ENCODE results near the gene TENM3. TPM values are rescaled to one million over a fixed set of nuclear protein-coding genes. Genes with fewer than 3 reads are reported as not detected.

Gene TENM3
- total and polyA plus RNA-seq, 2 of the 8 experiments (the other 6 are each of a cell fraction or from before 2014, with no cell fraction given): 36.9 to 69.3 TPM

- Histone ChIP-seq H3K27ac (ENCODE audit: low read depth, low read length) (no peak overlapping the region), H2AFZ (ENCODE audit: low read length) (no peak overlapping the region), H3K23me2 (ENCODE audit: low read depth, low read length) (no peaks in the 10 kb centered on the region), H2BK12ac (ENCODE audit: low read depth, low read length) (no peak overlapping the region), H3K27me3 (replicated peaks in 1 of 4; ENCODE audit: control insufficient read depth in 3 of 4, extremely low read depth in 1 of 4, insufficient read depth in 3 of 4, low read length in 3 of 4) (no peaks in the 10 kb centered on the region), H3K4me3 (ENCODE audit: extremely low read depth in 1 of 4, insufficient read depth in 2 of 4, low read depth in 3 of 4, low read length in 4 of 4) (no peak overlapping the region), H3K4me1 (replicated peaks in 1 of 4; ENCODE audit: control insufficient read depth in 3 of 4, insufficient read depth in 4 of 4, low read length in 3 of 4) (peaks cover 0 to 8% (median 5%) of the 10 kb centered on the region in 4 experiments; a peak in 4 of 7 replicates), H3K23ac (ENCODE audit: insufficient read length) (no peak overlapping the region), H3K18ac (ENCODE audit: extremely low read depth, low read length) (no peak overlapping the region), H4K20me1 (replicated peaks in 1 of 2; ENCODE audit: control insufficient read depth in 1 of 2, insufficient read depth in 2 of 2, low read length in 2 of 2) (no peaks in the 10 kb centered on the region), H2BK5ac (ENCODE audit: low read depth, low read length) (no peak overlapping the region), H2BK15ac (ENCODE audit: low read length) (no peak overlapping the region), H3K9ac (replicated peaks in 1 of 4; ENCODE audit: extremely low read depth in 1 of 4, low read depth in 3 of 4, low read length in 3 of 4) (no peak overlapping the region), H3K14ac (ENCODE audit: insufficient read length) (no peak overlapping the region), H2BK20ac (ENCODE audit: low read length) (no peak overlapping the region), H3K9me3 (ENCODE audit: insufficient read depth in 2 of 2, low read depth in 1 of 2, low read length in 1 of 2) (no peaks in the 10 kb centered on the region), H3K36me3 (ENCODE audit: control insufficient read depth in 2 of 4, insufficient read depth in 4 of 4, low read length in 3 of 4) (no peaks in the 10 kb centered on the region), H3K4me2 (ENCODE audit: insufficient read depth in 1 of 2, low read depth in 2 of 2, low read length in 2 of 2) (no peak overlapping the region), H3K79me1 (ENCODE audit: low read depth, low read length) (no peaks in the 10 kb centered on the region), H4K5ac (ENCODE audit: insufficient read length, low read depth, low read length) (no peak overlapping the region), H3K4ac (replicated peaks; ENCODE audit: insufficient read length, low read depth, low read length) (no peak overlapping the region), H4K91ac (replicated peaks; ENCODE audit: insufficient read length, low read length) (no peak overlapping the region), H4K8ac (ENCODE audit: extremely low read depth, insufficient read depth, low read length) (no peak overlapping the region), H2AK5ac (ENCODE audit: low read depth, low read length) (no peak overlapping the region), H3K56ac (replicated peaks; ENCODE audit: insufficient read length, low read depth, low read length) (no peak overlapping the region), H2BK120ac (replicated peaks; ENCODE audit: low read depth, low read length) (no peak overlapping the region), H3K79me2 (ENCODE audit: control insufficient read depth in 1 of 2, insufficient read depth in 2 of 2, low read length in 2 of 2) (no peaks in the 10 kb centered on the region)
- POLR2A ChIA-PET (ENCODE audit: partially characterized antibody): no interaction called here
- 86% methylated on average over 2 of the region's 2 CpGs; no CpG with 5 or more reads in 1 of the 2 experiments for WGBS, 2 experiments (ENCODE audit: extremely low coverage in 1 of 2, insufficient coverage in 1 of 2, insufficient read length in 1 of 2, insufficient replicate concordance in 2 of 2, low coverage in 1 of 2, low lambda C conversion rate in 2 of 2, missing lambda C conversion rate in 1 of 2)
- CTCF ChIA-PET (ENCODE audit: partially characterized antibody): no interaction called here
- FAIRE-seq: no peak
- TF ChIP-seq JUN (IDR thresholded peaks at IDR 0.05; ENCODE audit: low read depth, low read length) (no peak), YY1 (IDR thresholded peaks at IDR 0.05; ENCODE audit: low read depth, low read length) (no peak), SIX5 (IDR thresholded peaks at IDR 0.05; ENCODE audit: low read depth, low read length) (no peak), SP4 (IDR thresholded peaks at IDR 0.05; ENCODE audit: low read length) (no peak)
- DNase-seq (ENCODE audit: low read depth in 1 of 2, low spot score in 2 of 2): no peak
Measured at GRCh38 chr4:182711211-182711610, 468.0 kb downstream of the TENM3 start.
